ENCODE data around the gene ABCC9.

GRCh38 chr12:21913823-21914222, 27.4 kb downstream of the ABCC9 start:
- TF ChIP-seq POLR2A (IDR thresholded peaks at IDR 0.05) (no peak), CTCF (IDR thresholded peaks at IDR 0.05) (no peak)
